ENCODE measurements around the gene EMILIN1.

DNA sequence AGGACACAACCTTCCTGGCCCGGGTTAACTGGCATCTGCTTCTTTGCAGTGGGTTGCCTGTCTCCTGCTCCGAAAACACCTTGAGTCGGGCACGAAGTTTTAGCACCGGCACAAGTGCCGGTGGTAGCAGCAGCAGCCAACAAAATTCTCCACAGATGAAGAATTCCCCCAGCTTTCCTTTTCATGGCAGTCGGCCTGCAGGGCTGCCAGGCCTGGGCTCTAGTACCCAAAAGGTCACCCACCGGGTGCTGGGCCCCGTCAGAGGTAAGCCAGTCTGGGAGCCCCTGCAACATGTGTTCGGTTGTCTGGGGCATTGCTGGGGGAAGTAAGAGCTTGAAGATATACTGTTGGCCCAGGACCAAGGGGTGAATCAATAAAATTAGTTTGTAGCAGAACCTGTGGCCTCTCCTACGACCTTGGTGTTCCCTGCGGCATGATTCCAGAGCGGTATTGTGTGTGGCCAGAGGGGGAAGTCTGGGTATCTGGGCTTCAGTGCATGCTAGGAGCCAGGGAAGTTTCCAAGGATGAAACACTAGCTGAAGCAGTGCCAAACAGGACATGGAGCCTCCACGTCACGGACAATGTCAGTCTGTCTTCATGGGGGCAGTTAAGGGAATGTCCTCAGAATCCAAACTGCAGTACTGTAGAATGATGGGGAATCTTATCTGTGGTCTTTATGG lies 19.1 kb upstream of the EMILIN1 start:
- no peak for TF ChIP-seq POLR2A (IDR thresholded peaks at IDR 0.05; ENCODE audit: low read depth, low read length)
- no peak for TF ChIP-seq PAX5 (IDR thresholded peaks at IDR 0.05; ENCODE audit: insufficient read depth, low read length, severe bottlenecking)

All from GM12891 (cell line).